Caki2 (cell line): Measurements from ENCODE around the gene RDH5. TPM values are rescaled to one million over a fixed set of nuclear protein-coding genes. Genes with fewer than 3 reads are reported as not detected.
"Not testable (repeated sequence)": the region's sequence is repeated elsewhere in the genome, so short reads cannot be mapped to it uniquely, and the experiment has no call there.

ENCODE experiments used
- DNase-seq: peaks from one replicate; pipeline ENCODE4 v3.0.0-alpha.2; 2015; ENCODE audit warnings: low read depth
- in situ Hi-C: cut with HindIII; loops from 2 replicates; pipeline ENCODE4 v1.10.0; 2016; ENCODE audit warnings: low sequenced_read_pairs, low pct_unique_long_range_greater_than_20kb, mixed read lengths
- total RNA-seq: library from RNA; depleted of rRNA; stranded (reverse); fragments of >200 nt; shearing (Covaris generic); gene quantifications from 2 replicates; pipeline ENCODE4 v1.2.3, GENCODE V29; 2014; ENCODE audit warnings: low replicate concordance

The RDH5 gene
- total RNA-seq, 1 experiment from 2014 or later = 2.9 TPM

DNA sequence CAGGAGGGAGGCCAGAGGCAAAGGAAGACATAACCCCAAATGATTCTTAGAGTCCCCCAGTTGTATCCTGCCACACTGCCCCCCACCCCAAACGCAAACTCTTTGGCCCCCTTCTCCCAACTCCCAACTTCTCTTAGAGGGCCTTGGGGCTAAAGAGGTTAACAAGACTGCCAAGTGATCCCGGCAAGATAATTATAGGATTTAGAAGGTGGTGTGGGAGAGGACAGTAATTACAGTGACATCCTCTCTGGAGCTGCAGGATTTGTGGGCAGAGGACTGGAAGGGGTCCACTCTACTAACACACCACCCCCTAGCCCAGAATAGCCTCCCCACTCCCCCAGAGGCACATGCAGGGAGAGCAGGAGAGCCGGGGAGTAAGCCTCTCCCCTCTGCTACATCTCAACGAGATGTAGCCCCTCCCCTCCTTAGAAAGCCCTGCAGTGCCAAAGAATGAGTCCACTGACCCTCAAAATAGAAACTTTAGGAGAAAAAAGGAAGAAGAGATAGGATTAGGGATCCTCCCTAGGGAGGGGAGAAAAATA is 17.5 kb downstream of the RDH5 start:
- DNase-seq = no peak
- in situ Hi-C loops = no loop called here

DNA sequence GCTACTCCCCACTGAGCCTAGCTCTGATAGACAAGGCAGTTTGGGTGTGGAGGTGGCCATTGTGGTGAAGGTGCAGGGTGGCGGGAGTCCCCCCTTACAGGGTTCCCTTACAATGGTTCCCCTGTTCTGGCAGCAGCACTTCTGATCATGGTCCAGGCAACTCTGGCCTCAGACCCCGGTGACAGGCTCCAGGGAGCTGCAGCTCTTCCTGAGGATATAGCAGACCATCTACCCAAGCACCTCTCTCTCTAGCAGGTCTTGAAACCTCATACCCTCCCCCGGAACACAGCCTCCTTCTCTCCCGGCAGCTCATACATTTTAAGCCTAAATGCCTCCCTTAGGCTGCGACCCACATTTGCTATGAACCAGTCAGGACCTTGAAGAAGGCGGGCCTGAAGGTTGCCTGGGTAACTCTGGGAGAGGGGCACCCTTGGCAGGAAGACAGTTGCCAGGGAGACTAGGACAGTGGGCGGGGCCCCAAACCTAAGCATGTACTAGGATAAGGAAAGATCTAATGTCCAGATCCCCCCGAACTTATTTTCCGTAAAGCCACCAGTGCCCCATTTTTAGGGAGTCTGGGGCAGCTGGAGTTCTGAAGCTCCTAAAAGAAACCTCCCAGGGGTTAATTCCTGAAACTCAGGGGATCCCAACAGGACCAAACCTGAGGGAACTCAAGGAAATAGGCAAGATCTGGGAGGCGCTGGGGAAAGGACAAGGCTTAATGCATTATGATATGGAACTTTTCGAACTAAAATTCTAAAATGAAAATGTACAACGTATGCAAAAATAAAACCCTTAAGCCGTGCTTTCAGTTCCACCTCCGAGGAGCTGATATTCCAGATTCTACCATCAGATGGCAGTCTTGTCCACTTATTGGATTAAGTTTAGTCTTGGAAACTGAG is 18.2 kb downstream of the RDH5 start:
- peak; percentile 89 for DNase-seq
- in situ Hi-C loops = no loop called here

DNA sequence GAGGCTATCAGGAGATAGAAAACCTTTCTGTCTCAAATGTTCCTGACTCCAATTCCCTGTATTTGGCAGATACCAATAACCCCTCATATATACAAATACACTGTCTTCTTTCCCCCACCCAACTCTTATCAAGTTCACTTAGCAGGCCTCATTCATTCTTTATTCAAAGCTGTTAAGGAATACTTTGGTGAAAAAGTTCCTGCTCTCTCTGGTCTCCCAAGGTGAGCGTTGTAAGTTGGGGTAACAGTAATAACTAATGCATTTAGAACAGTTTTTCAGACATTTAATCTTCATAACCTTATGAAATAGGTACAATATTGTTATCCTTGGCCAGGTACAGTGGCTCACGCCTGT is 18.8 kb downstream of the RDH5 start:
- DNase-seq = no peak
- in situ Hi-C loops = no loop called here

DNA sequence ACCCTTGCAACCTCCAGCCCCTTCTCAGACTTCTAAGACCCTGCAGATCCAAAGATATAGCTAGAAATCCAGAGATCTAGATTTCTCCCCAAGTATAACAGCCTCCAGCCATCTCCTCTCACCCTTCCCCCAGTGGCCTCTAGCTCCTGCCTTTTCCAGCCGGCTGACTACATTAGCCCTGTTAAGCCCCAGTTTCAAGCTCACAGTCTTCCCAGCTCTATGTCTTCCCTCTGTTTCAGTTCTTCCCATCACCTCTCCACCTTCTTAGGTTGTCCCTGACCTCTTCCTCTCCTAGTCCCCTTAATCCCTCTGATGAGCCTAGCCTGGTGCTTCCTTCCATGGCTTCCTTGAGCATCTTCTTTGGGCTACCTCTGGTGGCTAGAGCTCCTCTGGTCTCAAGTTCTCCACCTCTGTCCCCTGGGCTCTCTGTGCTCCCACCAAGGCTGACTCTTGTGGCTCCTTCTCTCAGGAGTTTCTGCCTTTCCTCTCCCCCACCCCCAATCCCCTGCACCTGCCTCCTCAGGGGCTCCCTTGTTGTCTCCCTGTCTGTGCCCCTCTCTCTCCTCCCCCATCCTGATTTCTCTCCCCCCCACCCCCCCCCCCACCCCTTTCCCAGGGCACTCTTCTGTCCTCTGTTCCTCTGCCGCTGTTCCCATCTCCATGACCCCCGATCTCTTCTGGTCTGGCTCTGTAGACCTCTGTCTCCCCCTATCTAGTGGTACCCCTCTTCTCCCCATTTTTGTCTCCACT is 21.9 kb downstream of the RDH5 start:
- no peak for DNase-seq
- in situ Hi-C loops = no loop called here

DNA sequence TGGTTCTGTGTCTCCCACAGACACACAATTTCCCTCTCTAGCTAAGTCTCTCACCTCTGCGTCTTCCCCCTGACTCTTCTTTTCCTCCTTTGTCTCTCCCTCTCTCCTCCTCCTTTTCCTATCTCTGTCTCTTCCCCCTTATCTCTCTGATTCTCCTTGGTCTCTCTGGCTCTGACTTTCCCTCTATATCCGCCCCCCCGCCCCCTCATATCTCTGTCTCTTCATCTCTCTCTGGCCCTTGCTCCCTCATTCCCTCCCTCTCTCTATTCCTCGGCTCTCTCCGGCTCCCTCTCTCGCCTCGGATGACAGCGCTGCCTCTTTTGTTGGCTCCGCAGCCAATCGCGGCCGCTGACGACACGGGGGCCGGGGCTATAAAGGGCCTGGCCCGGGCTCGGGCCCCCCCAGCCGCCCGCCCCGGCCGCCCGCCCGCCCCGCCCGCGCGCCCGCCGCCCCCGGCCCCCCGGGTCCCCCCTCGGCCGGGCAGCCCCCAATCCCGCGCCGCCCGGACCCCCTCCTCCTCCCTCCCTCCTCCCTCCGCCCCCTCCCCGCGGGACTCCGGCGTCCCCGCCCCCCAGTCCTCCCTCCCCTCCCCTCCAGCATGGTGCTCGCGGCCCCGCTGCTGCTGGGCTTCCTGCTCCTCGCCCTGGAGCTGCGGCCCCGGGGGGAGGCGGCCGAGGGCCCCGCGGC is 22.7 kb downstream of the RDH5 start, which contains the start of gene GDF11:
TSS of gene GDF11 (plus strand) at position 404 of the 687 bp plus-strand sequence. CDS start at position 599, 195 bp downstream.
- in situ Hi-C loops = no loop called here
- DNase-seq = peak; percentile 73

DNA sequence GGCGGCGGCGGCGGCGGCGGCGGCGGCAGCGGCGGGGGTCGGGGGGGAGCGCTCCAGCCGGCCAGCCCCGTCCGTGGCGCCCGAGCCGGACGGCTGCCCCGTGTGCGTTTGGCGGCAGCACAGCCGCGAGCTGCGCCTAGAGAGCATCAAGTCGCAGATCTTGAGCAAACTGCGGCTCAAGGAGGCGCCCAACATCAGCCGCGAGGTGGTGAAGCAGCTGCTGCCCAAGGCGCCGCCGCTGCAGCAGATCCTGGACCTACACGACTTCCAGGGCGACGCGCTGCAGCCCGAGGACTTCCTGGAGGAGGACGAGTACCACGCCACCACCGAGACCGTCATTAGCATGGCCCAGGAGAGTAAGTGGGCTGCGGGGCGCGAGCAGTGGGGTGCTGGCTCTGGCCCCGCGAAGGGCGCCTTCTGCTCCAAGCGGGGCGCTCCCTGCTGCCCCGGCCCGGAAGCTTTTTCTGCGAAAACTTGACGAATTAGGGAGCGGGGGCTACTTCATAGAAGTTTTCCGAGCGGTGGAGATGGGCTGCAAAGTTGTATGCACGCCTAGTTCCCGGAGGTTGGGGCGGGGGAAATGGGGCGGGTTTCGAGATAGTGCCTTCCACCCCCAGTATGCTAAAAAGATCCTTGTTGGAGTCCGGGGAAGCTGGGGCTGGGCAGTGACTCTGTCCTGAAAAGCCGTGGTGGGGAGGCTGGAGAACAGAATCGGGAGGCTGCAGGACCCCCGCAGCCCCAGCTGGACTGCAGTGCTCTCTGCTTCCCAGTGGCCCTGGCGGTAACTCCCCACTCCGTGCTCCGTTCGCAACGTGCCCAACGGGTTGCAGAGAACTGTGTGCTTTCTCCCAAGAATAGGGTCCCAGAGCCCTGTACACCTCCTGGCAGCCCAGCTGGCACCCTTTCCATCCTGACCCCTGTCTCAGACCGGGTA is 23.5 kb downstream of the RDH5 start:
- in situ Hi-C loops = no loop called here
- DNase-seq = peak; percentile 54

DNA sequence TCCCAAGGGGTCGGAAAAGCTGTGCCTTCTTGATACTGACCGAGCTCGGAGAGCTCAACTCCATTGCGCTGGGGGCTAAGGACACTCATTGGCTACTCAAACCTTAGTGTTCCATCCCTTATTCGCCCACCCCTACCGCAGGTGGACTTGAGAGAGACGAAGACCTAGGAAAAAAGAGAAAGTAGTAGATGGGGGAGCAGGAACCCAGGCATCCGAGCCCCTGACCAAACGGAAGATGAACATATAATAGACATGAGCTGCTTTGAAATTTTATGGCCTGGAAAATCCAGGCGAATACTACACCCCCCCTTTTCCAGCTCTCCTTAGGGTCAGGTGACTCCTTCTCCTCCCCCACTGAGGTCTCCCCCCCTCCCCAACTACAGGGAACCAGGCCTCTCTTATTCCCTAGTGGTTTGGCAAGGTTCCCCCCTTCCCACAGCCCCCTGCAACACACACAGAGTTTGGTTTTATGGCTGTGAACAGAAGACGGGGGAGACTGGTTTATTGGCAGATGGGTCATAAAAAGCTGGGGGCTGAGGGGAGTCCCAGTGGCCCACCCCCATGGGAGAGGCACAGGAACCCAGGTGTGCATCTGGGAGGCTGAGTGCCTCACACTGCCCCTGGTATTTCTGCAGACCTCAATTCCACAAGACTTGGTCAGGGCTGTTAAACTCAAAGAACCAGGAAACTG is 24.3 kb downstream of the RDH5 start:
- no peak for DNase-seq
- in situ Hi-C loops = no loop called here

DNA sequence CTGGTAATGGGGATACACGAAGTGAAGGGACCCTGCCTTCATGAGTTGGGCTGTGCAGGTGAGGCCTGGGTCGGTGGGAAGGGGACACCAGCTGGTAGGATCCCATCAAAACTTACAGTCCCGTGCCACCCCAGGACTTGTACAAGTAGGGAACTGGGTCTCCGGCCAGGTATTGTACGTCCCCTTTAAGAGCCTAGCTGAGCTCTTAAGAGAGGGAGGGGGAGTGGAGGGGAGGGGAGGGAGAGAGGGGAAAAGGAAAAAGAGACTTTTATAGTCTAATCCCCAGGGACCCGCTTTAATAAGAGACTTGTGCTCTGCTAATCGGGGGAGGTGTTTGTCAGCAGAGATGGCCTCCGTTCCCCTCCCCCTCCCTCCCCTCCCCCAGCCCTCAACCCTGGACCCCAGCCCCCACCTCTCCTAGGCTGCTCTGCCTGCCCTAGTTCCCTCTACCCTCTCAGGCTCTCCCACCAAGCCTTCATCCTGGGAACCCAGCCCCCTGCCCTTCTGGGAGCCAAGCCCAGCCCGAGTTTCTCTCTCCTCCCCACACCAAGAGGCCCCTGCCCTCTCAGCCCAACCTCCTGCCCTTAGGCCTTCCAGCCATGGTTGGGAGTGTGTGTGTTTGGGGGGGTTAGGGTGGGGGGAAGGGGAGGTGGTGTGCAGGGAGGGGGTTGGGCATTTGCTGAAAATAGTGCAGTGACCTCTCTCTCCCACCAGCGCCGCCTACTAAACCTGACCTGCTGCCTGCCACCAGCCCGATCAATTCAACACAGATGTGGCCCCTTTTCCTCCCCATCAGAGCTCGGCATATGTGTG is 25.4 kb downstream of the RDH5 start:
- in situ Hi-C loops = no loop called here
- DNase-seq = no peak

DNA sequence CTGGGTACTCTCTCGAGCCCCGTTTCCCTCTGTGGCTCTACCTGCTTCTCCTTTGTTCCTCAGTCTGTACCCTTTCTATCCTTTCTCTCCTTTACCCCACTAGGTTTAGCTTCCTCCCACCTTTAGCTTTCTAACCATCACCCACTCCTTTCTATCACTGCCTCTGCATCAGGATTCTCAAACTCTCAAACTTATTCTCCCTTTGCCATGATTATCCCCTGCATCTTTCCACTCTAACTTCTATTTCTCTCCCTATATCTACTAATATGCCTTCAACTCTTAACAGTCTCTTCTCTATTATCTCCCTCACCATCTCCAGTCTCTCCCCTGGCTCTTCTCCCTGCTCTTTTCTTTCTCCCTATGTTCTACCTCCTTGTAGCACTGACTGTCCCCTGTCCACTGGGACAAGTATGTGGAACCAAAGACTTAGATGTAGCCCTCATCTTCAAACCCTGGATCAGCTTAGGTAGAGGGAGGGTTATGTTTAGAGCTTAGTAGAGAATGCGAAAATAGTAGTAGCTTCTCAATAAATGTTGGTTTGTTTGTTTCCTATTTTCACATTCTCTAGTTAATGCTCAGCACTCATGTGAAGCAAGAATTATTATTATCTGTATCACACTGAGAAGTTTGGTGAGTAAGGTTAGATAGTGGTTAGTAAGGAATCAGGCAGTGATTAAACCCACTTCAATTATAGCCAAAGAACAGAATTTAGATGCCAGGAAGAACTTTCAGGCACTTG is 26.1 kb downstream of the RDH5 start:
- no peak for DNase-seq
- in situ Hi-C loops = no loop called here

DNA sequence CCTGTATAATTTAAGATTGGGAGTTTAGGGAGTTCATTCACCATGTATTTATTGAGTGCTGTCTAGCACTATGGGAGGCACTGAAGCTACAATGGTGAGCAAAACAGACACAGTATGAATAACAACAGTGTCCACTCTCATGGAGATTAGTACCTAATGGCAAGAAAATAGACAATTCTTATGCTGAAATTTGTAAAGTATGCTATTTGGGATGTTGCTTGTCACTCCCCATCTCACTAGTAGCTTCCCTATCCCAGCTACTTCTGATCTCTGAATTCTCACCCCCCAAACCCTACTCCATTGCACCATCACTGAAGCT is 26.7 kb downstream of the RDH5 start:
- in situ Hi-C loops = no loop called here
- DNase-seq = no peak

DNA sequence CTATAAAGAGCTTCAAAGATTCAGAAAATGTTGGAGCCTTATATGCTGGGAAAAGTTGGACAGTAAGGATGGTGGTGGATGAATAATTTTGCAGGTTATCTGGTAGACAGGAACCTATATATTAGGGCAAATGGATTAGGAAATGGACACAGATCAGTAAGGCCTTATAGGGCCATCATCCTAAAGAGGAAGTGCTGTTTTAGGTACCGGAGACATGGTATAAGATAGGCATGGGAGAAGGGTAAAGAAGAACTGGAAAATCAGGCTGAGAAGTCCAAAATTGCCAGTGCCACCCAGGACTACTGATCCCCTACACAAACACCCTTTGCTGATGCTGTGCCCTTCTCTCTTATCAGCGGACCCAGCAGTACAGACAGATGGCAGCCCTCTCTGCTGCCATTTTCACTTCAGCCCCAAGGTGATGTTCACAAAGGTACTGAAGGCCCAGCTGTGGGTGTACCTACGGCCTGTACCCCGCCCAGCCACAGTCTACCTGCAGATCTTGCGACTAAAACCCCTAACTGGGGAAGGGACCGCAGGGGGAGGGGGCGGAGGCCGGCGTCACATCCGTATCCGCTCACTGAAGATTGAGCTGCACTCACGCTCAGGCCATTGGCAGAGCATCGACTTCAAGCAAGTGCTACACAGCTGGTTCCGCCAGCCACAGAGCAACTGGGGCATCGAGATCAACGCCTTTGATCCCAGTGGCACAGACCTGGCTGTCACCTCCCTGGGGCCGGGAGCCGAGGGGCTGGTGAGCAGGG is 28.2 kb downstream of the RDH5 start:
- DNase-seq = no peak
- in situ Hi-C loops = no loop called here

DNA sequence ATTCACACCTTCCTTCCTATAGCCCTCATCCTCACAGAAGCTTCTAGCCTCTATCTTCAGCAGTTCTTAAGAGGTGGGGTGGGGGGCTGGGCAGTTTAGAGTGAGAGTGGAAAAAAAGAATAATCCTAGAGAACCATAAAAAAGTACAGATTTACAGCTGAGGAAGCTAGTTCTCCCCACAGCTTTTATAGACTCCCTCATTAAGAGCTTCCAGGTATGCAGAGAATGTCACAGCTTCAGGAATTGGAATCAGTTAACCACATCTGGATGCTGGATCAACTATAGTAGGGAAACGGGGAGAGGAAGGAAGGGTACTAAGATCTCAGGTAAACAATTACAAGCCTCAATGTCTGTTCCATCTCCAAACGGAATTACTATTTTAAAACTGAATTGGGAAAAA is 35.1 kb downstream of the RDH5 start:
- in situ Hi-C loops = no loop called here
- no peak for DNase-seq

DNA sequence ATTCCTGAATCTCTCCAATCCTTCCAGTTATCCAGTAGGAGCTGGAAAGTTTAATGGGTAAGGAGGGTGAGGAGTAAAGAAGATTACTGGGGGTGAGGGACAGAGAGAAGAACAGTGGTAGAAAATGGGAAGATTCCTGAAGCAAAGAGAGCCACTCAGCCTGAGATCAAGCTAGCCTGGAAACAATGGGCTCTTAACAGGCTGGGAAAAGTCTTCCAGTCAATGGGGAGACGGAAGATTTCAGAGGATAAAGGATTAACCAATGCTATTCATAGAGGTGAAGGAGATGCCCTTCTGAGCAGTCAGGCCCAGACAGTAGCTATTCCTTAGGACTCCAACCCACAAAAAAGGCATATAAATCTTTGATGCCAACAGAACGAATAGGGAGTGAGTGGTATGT is 37.5 kb downstream of the RDH5 start:
- in situ Hi-C loops = no loop called here
- no peak for DNase-seq

DNA sequence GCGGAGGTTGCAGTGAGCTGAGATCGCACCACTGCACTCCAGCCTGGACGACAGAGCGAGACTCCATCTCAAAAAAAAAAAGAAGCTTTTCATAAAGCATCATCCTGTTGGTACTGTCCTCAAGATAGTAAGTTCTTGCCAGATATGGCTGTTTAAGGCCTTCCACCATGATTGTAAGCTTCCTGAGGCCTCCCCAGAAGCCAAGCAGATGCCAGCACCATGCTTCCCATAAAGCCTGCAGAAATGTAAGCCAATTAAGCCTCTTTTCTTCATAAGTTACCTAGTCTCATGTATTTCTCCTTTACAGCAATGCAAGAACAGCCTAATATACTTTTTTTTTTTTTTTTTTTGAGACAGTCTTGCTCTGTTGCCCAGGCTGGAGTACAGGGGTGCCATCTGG is 38.4 kb downstream of the RDH5 start:
- DNase-seq, in situ Hi-C loops: not testable (repeated sequence)

DNA sequence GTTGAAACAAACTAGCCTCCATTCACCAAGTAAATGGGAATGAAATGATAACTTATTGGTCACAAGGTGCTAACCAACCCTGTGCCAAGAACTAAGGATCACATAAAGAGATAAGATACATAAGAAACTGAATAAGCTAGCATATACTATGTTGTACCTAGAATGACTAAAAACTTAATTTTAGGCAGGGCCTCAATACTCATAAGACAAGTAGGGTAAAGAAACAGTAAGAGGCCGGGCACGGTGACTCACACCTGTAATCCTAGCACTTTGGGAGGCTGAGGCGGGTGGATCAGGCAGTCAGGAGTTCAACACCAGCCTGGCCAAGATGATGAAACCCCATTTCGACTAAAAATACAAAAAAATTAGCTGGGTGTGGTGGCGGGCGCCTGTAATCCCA is 40.5 kb downstream of the RDH5 start:
- no peak for DNase-seq
- in situ Hi-C loops = no loop called here
